ENCODE results near the gene VPS8.

VPS8 gene

DNA sequence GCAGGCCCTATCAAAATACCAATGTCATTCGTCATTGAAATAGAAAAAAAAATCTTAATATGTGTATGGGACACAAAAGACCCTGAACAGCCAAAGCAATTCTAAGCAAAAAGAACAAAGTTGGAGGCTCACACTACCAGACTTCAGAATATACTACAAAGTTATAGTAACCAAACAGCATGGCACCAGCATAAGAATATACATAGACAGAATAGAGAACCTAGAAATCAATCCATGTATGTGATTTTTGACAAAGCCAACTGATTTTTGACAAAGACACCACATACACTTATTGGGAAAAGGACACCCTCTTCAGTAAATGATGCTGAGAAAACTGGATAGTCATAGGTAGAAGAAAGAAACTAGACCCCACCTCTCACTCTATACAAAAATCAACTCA is 245.9 kb downstream of the VPS8 start:
- no peak for DNase-seq (ENCODE audit: low read depth in 2 of 2)

DNA sequence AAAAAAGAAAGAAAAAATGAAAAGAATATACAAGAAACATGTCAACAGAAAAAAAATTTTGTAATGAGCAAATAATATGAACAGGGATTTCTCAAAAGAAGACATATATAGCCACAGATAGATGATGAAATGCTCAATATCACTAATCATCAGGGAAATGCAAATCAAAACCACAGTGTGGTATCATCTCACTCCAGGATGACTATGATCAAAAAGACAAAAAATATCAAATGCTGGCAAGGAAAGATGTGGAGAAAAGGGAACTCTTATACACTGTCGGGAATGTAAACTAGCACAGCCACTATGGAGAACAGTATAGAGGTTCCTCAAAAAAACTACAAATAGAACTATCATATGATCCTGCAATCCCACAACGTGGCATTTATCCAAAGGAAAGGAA is 246.8 kb downstream of the VPS8 start:
- no peak for DNase-seq (ENCODE audit: low read depth in 2 of 2)

DNA sequence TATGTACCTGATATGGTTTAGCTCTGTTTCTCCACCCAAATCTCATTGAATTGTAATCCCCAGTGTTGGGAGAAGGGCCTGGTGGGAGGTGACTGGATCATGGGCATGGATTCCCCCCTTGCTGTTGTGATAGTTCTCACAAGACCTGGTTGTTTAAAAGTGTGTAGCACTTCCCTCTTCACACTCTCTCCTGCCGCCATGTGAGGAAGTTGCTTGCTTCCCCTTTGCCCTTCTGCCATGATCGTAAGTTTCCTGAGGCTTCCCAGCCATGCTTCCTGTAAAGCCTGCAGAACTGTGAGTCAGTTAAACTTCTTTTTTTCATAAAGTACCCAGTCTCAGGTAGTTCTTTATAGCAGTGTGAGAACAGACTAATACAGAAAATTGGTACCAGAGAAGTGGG is 247.8 kb downstream of the VPS8 start:
- DNase-seq (ENCODE audit: low read depth in 2 of 2), result no peak

DNA sequence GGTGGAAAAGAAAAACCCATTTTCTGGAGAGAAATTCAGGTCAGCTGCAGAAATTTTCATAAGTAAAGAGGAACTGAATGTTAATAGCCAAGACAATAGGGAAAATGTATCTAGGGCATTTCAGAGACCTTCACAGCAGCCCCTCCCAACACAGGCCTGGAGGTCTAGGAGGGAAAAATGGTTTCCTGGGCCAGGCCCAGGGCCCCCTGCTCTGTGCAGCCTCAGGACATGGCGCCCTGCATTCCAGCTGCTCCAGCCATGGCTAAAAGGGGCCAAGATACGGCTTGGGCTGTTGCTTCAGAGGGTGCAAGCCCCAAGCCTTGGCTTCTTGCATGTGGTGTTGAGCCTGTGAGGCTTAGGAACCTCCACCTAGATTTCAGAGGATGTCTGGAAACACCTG is 248.7 kb downstream of the VPS8 start:
- no peak for DNase-seq (ENCODE audit: low read depth in 2 of 2)

DNA sequence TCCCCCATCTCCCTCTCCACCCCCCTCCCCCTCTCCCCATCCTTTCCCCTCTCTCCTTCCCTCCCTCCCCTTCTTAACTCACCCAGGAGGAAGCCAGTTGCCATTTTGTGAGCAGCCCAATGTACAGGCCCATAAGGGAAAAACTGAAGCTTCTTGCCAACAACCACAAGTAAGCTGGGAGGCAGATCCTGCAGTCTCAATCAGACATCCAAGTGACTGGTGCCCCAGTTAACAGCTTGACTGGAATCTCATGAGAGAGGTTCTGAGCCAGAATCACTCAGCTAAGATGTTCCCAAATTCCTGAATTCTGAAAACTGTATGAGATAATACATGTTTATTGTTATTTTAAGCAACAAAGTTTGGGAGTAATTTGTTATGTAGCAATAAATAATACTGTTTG is 250.2 kb downstream of the VPS8 start:
- no peak for DNase-seq (ENCODE audit: low read depth in 2 of 2)

DNA sequence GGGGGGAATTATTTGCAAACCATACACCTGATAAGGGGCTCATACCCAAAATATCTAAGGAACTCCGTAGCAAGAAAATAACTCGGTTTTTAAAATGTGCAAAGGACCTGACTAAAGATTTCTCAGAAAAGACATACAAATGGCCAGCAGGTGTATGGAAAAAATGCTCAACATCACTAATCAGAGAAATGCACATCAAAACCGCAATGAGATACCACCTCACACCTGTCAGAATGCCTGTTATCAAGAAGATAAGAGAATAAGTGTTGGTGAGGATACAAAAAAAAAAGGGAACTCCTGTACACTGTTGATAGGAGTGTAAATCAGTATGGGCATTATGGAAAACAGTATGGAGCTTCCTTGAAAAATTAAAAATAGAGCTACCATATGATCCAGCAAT is 251.5 kb downstream of the VPS8 start:
- DNase-seq (ENCODE audit: low read depth in 2 of 2), result no peak

DNA sequence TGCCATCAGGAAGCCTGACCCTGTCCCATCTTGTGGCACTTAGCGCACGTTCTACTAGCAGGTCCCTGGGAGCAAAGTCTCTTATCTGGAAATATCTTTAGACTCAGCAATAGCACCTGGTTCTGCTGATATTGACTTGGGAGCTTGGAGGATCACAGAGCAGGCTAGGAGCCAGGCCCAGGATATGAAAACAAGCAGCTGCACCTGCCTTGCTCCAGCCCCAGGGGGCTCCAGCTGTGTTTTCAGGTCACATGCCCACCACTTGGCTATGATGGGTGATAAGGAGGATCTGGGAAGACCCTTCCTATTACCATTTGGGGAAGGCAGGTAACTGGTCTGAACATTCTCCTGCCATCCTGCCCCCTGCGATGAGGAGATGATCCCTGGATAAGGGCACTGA is 253.1 kb downstream of the VPS8 start:
- no peak for DNase-seq (ENCODE audit: low read depth in 2 of 2)

DNA sequence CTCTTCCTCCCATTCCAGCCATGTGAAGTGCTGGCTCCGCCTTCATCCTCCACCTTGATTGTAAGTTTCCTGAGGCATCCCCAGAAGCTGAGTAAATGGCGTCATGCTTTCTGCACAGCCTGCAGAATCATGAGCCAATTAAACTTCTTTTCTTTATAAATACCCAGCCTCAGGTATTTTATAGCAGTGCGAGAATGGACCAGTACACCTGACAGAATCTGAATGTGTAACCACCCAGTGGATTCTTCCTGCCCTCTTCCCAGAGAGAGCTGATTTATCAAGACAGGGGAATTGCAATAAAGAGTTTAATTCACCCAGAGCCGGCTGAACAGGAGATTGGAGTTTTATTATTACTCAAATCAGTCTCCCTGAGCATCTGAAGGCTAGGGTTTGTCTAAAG is 254.3 kb downstream of the VPS8 start:
- DNase-seq (ENCODE audit: low read depth in 2 of 2), result no peak

DNA sequence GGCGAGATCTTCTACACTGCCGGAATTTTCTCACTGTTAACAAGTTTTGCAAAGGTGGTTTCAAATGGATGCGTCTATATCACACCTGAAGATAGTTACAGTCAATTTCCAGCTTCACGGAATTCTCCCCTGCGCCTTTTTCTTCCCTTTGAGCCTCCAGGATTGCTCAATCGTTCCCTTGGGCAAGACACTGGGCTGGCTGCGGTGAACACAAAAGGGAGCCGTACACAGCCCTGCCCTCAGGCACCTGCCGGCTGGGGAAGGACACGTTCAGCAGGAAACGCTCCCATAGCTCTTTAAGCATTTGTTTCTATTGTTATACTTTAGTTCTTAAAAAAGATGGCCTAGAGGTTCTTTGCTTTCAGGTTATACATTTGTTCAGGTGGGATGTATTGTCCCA is 255.2 kb downstream of the VPS8 start:
- no peak for DNase-seq (ENCODE audit: low read depth in 2 of 2)

DNA sequence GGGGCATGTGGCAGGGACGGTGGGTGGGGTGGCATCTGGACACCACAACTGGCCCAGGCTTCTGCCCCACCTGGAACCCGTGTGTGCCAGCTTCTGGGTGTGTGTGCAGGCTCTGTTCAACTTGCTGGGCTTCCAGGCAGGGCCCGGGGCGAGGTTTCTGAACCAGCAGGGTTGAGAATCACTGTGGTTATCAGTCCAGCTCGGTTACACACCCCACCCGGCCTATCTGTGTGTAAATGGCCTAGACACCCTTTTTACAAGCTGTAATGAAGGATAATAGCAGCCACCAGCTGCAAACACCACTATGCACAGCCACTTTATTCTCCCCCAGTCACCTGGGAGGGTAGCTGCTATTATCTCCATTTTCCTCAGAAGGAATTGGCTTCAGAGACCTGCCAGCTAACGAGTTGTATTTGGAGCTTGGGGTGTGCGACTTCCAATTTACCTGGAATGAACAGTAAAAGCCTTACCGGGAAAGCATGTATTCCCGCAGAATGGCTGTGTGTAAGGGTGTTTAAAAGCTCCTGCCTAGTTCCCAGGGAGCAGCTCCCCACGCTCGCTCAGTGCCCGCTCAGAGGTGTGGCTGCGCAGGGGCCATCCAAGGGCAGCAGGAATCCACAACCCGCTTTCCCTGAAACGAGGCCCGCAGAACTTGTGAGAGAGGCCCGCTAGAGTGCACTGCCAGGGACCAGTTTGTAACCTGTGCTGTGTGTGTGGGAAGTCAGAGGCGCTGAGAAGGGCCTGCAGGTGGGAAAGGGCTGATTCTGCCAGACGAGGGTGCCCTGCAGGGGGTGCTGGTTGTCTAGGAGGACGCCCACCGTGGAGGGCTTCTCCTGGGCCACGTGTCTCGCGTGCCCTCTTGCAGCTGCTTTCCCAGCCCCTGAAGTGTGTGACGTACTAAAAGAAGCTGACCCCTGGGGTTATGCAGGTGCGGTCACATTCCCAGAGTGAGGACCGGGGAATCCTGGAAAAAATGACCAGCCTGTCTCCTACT is 257.4 kb downstream of the VPS8 start:
- no peak for DNase-seq (ENCODE audit: low read depth in 2 of 2)

DNA sequence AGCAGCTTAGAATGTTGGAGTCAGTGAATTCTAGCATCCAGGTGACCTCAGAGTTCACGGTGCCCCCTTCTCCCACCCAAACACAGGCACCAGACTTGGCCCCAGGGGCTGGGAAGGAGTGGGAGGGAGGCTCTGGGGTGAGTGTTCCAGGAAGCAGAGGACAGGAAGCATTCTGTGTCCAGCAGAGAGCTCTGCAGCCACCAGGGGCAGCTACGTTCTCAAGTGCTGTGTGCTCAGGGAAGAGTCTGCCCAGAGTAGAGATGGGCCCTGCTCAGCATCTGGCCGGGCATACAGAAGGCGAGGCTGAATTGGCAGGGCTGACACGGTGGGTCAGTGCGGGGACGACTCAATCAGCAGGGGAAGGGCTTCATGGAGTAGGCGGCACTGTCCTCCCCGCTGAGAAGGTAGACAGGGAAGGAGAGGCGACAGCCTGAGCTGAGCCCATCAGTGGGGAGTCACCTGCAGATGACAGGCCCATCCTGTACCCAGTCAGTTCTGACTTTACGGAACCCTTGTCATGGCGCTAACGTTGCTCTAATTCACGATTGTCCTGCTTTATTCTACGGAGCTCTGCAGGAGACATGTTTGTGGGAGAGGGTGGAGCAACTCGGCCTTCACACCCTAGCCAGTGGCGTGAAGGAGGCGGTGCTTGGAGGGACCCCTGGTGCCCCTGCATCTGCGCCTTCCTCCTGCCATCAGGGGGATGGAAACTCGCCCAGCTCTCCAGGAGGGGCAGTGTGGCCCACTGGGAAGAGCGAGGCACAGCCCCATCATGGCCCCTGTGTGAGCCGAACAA is 258.7 kb downstream of the VPS8 start:
- DNase-seq (ENCODE audit: low read depth in 2 of 2), result no peak

DNA sequence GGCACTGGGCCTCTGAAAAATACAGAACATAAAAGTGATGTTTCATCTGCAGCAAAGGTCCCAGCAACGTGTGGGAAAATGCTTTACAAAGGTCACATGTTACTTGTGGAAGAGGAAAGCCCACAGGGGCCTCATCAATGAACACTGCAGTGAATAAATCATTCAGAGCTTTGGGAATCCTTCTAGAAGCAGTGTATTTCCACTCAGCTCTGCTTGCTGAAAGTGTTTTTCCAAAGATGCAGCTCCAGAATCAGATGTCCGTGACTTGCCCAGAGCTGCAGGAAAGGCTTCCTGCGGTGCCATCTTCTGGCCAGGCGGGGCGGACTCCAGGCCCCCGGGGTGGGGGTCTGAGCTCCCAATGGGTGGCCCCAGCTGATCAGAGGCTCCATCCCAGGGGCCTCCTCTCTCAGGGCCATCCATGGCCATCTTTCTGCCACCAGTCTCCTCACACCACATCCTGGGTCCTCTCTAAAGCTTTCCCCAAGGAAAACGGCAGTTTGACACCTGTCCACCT is 259.4 kb downstream of the VPS8 start:
- DNase-seq (ENCODE audit: low read depth in 2 of 2), result no peak

DNA sequence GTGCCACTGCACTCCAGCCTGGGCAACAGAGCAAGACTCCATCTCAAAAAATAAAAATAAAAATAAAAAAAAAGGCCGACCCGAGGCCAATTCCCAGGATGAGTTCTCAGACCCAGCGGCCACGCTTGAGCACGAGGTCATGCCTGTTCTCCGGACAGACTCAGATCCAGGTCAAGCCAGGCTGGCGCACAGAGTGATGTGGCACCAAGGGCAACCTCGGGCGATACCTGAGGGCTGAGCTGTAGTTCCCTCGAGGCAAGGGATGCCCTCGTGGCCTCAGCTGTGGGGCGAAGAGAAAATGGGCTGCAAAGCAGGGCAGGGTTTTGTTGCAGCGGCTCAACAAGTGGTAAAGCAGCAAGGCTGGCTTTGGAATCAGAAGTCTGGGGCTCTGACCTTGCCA is 263.6 kb downstream of the VPS8 start:
- DNase-seq (ENCODE audit: low read depth in 2 of 2), result no peak

DNA sequence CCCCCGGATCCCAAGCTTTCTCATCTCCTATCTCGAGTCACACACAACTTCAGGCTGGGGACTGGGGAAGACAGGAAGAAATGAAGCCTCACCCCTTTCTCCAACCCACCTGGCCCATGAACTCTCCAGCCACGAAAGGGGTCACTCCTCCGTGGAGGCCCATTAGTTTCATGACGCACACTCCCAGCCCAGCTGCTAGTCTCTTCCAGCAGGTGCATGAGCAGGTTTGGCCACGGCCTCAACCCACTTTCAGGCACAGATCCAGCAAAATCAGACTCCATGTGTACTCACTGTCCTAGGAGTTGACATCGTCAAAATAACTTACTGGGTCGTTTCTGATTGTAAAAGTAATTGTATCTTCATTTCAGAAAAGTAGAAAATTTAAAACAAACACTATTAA is 264.3 kb downstream of the VPS8 start:
- no peak for DNase-seq (ENCODE audit: low read depth in 2 of 2)

DNA sequence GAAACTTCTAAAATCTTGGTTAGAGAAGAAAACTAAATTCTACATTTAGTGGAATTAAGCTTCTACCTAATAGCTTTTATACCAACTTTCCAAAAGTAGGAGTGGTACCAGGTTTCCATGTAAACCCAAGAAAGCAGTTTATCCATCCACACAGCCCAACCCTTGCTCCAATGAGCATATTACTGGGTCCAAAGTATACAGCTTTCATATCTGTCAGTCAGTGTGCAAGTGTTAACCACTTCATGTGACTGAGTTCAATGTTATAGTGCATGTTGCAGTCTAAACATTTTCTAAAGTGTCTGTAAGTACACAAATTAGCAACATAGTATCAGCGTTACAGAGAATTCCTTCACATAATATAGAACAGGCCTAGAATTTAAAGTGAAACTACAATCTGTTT is 267.7 kb downstream of the VPS8 start:
- no peak for DNase-seq (ENCODE audit: low read depth in 2 of 2)

DNA sequence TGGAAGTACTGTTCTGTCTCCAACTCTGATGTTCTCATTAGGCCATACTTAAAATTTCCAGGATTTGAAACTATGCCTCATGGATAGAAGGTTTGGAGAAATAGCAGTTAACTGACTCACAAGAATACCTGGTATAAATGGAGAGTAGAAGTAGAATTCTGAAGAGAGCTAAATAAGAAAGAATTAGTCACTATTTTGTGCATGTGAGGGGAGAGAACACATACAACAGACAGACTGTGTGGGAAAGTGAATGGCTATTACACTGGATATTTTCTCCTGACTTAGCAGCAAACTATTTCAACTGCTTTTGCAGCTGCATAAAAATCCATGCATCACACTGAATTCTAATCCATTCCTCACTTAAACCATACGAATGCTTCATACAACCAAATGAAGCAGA is 269.6 kb downstream of the VPS8 start:
- no peak for DNase-seq (ENCODE audit: low read depth in 2 of 2)

DNA sequence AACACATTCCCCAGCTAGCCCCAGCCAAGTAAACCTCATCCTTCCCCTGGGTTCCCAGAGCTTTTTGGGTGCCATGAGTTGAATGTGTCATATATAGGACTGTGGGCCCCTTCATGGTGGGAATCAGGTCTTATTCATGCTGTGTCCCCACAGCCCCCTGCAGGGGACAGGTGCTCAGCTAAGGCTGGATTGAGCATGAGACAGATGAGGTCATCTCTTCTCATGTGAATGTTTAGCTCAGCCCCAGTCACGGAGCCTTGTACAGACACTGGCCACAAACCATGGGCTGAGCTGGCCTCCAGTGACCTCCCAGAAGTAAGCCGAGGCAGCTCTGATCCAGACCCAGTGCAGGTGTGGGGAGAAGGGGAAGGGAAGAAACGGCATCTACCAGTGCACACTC is 270.2 kb downstream of the VPS8 start:
- no peak for DNase-seq (ENCODE audit: low read depth in 2 of 2)

DNA sequence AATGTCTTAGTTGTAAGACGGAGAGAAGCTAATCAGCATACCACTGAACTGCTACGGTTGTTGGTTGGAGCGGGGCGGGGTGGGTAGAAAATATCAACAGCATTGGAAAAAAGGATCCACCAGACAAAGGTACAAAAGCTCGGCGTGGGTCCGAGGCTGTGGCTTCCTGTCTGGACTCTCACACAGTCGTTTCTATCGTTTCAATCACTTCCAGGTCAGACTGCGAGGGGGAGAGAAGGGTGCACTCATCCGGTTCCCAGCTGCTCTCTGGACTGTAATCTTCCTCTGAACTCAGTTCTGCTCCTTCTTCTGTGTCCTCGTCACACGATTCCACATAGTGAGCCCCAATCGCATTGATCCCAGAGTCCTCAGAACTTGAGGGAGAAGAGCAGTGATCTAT is 270.9 kb downstream of the VPS8 start:
- no peak for DNase-seq (ENCODE audit: low read depth in 2 of 2)

DNA sequence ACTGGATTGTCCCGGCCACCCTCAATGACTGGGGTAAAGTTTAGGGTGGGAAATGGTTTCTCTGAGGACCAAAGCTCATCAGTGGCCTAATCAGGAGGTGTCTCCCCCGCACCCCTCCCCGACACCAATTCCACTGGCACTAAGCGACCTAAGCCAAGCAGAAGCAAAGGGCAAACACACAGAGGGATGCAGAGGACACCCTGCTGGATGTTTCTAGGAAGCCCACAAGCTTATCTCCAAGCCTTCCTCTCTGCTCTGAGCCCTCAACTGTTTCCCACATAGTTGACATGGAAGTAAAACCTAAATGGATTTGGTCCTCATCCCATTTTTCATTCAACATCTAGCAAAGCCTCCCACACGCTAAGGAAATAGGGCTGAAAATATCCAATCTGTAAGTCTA is 272.4 kb downstream of the VPS8 start:
- no peak for DNase-seq (ENCODE audit: low read depth in 2 of 2)

DNA sequence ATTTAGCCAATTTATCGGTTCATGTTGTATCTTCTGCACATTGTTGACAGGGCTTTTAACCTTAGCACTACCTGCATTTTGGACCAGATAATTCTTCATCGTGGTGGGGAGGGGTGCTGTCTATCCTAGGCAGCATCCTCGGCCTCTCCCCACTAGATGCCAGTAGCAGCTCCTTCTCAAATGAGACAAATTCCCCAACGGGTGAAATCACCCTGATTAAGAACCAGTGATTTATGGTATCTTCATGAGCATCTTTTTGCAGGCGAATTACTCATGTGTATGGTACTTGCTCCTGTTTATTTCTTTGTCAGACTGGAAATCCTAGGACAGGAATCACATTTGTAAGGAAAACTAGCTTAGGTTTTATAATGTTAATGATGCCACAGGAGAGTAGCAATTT is 272.9 kb downstream of the VPS8 start:
- DNase-seq (ENCODE audit: low read depth in 2 of 2), result no peak

DNA sequence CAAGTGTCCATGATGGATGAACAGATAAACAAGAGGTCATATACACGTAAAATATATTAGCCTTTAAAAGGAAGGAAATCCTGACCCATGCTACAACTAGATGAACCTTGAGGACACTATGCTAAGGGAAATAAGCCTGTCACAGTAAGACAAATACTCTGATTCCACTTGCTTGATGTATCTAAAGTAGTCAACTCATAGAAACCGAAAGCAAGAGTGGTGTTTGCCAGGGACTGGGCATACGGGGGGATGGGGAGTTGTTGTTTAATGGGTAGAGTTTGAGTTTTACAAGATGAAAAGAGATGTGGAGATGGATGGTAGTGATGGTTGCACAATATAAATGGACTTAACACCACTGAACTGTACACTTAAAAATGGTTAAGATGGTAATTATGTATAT is 275.5 kb downstream of the VPS8 start:
- DNase-seq (ENCODE audit: low read depth in 2 of 2), result no peak

DNA sequence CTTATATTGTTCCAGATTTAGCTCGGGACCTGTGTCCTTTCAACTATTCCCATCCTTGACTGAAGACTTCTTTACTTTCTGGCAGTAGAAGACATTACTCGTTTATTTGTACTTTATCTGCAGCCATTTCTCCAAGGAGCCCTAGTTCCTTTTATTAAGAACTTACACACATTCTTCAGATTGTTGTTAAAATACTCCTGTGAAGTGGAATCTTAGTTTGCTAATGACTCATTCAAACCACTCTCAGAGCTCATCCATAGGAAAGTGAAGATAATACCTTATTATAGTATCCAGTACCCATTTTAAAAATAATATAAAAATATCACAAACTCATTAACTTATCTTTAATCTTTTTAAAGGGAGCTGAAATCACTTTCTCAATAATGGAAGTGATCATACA is 277.4 kb downstream of the VPS8 start:
- DNase-seq (ENCODE audit: low read depth in 2 of 2), result no peak

DNA sequence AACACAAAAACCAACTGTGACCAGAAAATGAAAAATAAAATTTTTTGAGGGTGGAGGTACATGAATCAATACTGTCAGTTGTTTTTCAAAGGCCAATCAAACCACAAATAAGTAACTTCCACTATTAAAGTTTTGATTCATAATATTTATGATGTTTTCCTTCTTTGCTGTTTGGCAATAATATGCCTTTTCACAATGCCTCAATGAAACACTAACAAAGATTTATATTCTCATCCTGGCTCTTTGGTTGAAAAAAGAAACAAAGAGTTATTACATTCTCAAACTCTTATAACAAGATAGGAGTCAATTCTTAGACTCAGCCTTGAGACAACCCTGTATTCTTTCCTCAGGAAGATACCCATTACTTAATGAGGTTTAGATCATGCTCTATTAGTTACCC is 277.8 kb downstream of the VPS8 start:
- no peak for DNase-seq (ENCODE audit: low read depth in 2 of 2)
